Measurements from ENCODE around the gene ZNF865. TPM values are rescaled to one million over a fixed set of nuclear protein-coding genes. Genes with fewer than 3 reads are reported as not detected.
"Not testable (repeated sequence)": the region's sequence is repeated elsewhere in the genome, so short reads cannot be mapped to it uniquely, and the experiment has no call there.

The ZNF865 gene
- total RNA-seq, 1 experiment from 2014 or later: 16.2 TPM

- Histone ChIP-seq H3K4me3 (replicated peaks in 1 of 2; ENCODE audit: low read depth in 1 of 2, low read length in 2 of 2) (no peak overlapping the region), H4K20me1 (ENCODE audit: insufficient read depth) (no peaks in the 10 kb centered on the region), H3K4me2 (ENCODE audit: low read length) (no peak overlapping the region), H3K9me3 (ENCODE audit: control insufficient read depth in 1 of 2, insufficient read depth in 1 of 2, low read depth in 1 of 2, low read length in 2 of 2) (no peaks in the 10 kb centered on the region), H3K4me1 (ENCODE audit: control insufficient read depth in 1 of 2, insufficient read depth in 2 of 2, low read length in 2 of 2) (peaks cover 11 to 17% of the 10 kb centered on the region in 2 experiments), H3K79me2 (ENCODE audit: insufficient read depth, low read length) (peaks cover 16% of the 10 kb centered on the region), H2AFZ (ENCODE audit: low read depth, low read length, poor library complexity, severe bottlenecking) (no peak overlapping the region), H3K27ac (ENCODE audit: low read depth, low read length) (no peak overlapping the region), H3K9me2 (ENCODE audit: insufficient read depth) (no peaks in the 10 kb centered on the region), H3K27me3 (ENCODE audit: insufficient read depth, low read length) (no peaks in the 10 kb centered on the region), H3K9ac (ENCODE audit: low read length) (no peak overlapping the region), H3K36me3 (ENCODE audit: control insufficient read depth in 1 of 2, insufficient read depth in 2 of 2, low read length in 2 of 2) (no peaks in the 10 kb centered on the region; a peak in 2 of 4 replicates)
- ATAC-seq (no peak), DNase-seq (ENCODE audit: low read depth, low spot score) (no peak)
- ChIA-PET CTCF (no interaction called here), POLR2A (interaction anchor here (0.6 to 1.2 kb wide), 3 partner anchors 23 to 73 kb away, joined by 3 to 4 read pairs (median 4); partner anchors contain the start of gene U2AF2), RAD21 (ENCODE audit: low non-redundant PET in 1 of 2, low total read pairs in 2 of 2, uncharacterized antibody in 2 of 2, unreplicated experiment in 2 of 2) (no interaction called here)
- no peak for TF ChIP-seq SIN3A (IDR thresholded peaks at IDR 0.05; ENCODE audit: low read depth)
- TF ChIP-seq ELF1 (IDR thresholded peaks at IDR 0.05; ENCODE audit: borderline replicate concordance, low read depth): no peak
- no peak for TF ChIP-seq ZNF274 (IDR thresholded peaks at IDR 0.05; ENCODE audit: low read depth, low read length)
- no peak for TF ChIP-seq CBX3 (IDR thresholded peaks at IDR 0.05; ENCODE audit: low read depth)
- TF ChIP-seq RAD21 (IDR thresholded peaks at IDR 0.05; ENCODE audit: low read depth): no peak
- TF ChIP-seq ATF3 (IDR thresholded peaks at IDR 0.05): no peak
- TF ChIP-seq ZFX (IDR thresholded peaks at IDR 0.05): no peak
- TF ChIP-seq TCF7L2 (IDR thresholded peaks at IDR 0.05; ENCODE audit: borderline replicate concordance, extremely low read depth, insufficient read depth, insufficient read length): no peak
- no peak for TF ChIP-seq CTCF (IDR thresholded peaks at IDR 0.05 in 2 of 3, conservative IDR thresholded peaks at IDR 0.05 in 1 of 3; ENCODE audit: borderline replicate concordance in 1 of 3, insufficient read depth in 1 of 3, low read depth in 2 of 3, low read length in 2 of 3)
- no peak for TF ChIP-seq REST (IDR thresholded peaks at IDR 0.05; ENCODE audit: low read depth)
- no peak for TF ChIP-seq EZH2 (IDR thresholded peaks at IDR 0.05)
- no peak for TF ChIP-seq FOSL1 (IDR thresholded peaks at IDR 0.05; ENCODE audit: low read depth)
- no peak for TF ChIP-seq JUND (IDR thresholded peaks at IDR 0.05)
- no peak for TF ChIP-seq YY1 (IDR thresholded peaks at IDR 0.05; ENCODE audit: extremely low read depth, insufficient replicate concordance, low read depth, low read length)
- TF ChIP-seq POLR2AphosphoS5 (IDR thresholded peaks at IDR 0.05; ENCODE audit: low read depth, low read length): no peak
- intact Hi-C loops (cut with micrococcal nuclease): no loop called here
- BruUV-seq (replicated peaks): no TSS peak
Measured at GRCh38 chr19:55581823-55582223, 23.6 kb upstream of the ZNF865 start.

GRCh38 chr19:55582284-55582683 lies 23.2 kb upstream of the ZNF865 start:
- H3K4me2 ChIP-seq (ENCODE audit: low read length); H3K36me3 ChIP-seq (ENCODE audit: control insufficient read depth in 1 of 2, insufficient read depth in 2 of 2, low read length in 2 of 2); H3K4me3 ChIP-seq (replicated peaks in 1 of 2; ENCODE audit: low read depth in 1 of 2, low read length in 2 of 2); H3K27ac ChIP-seq (ENCODE audit: low read depth, low read length); H2AFZ ChIP-seq (ENCODE audit: low read depth, low read length, poor library complexity, severe bottlenecking); H3K9me3 ChIP-seq (ENCODE audit: control insufficient read depth in 1 of 2, insufficient read depth in 1 of 2, low read depth in 1 of 2, low read length in 2 of 2); H3K9me2 ChIP-seq (ENCODE audit: insufficient read depth); CTCF ChIA-PET; H4K20me1 ChIP-seq (ENCODE audit: insufficient read depth); intact Hi-C loops (cut with micrococcal nuclease); RAD21 ChIA-PET (ENCODE audit: low non-redundant PET in 1 of 2, low total read pairs in 2 of 2, uncharacterized antibody in 2 of 2, unreplicated experiment in 2 of 2); BruUV-seq (replicated peaks); DNase-seq (ENCODE audit: low read depth, low spot score); H3K9ac ChIP-seq (ENCODE audit: low read length); ATAC-seq; H3K27me3 ChIP-seq (ENCODE audit: insufficient read depth, low read length): not testable (repeated sequence)
- peaks cover 16% of the 10 kb centered on the region for H3K79me2 ChIP-seq (ENCODE audit: insufficient read depth, low read length)
- peaks cover 14 to 21% of the 10 kb centered on the region in 2 experiments for H3K4me1 ChIP-seq (ENCODE audit: control insufficient read depth in 1 of 2, insufficient read depth in 2 of 2, low read length in 2 of 2)
- POLR2A ChIA-PET: interaction anchor here (0.6 to 1.1 kb wide), 3 partner anchors 17 to 26 kb away, joined by 3 to 4 read pairs (median 3); no protein-coding TSS in a partner anchor
